Fibroblast of mammary gland (primary cell): Measurements from ENCODE around the gene TMEM220.
A peak's percentile ranks its signal among the peaks of the same experiment; 100 is the strongest.

Experiments used
- DNase-seq: peaks from one replicate; pipeline ENCODE4 v3.0.0-alpha.2; 2010; ENCODE audit warnings: low read depth
- H3K4me3 ChIP-seq: 2 replicates; pipeline ENCODE4 v1.5.1; 2011; ENCODE audit warnings: low read depth, mild to moderate bottlenecking, low read length, moderate library complexity; ENCODE audit not compliant: control insufficient read depth
- CTCF ChIP-seq: conservative IDR thresholded peaks from 2 replicates; pipeline ENCODE4 v1.5.1; 2011; ENCODE audit warnings: low read depth, low read length, inconsistent platforms; ENCODE audit not compliant: control insufficient read depth, insufficient read depth

Gene TMEM220

GRCh38 chr17:10748531-10749181 lies 18.8 kb upstream of the TMEM220 start:
- no peak for DNase-seq
- TF ChIP-seq CTCF: no peak

GRCh38 chr17:10745231-10745630 lies 15.4 kb upstream of the TMEM220 start:
- no peak overlapping the region for H3K4me3 ChIP-seq
- no peak for TF ChIP-seq CTCF
- DNase-seq: peak; percentile 57

More at GRCh38 chr17:10748531-10749181, 18.8 kb upstream of the TMEM220 start:
- H3K4me3 ChIP-seq: no peak overlapping the region

GRCh38 chr17:10744501-10745000 lies 14.7 kb upstream of the TMEM220 start:
- DNase-seq: no peak
- no peak overlapping the region for H3K4me3 ChIP-seq
- no peak for TF ChIP-seq CTCF

GRCh38 chr17:10743316-10744009 lies 13.6 kb upstream of the TMEM220 start:
- no peak for TF ChIP-seq CTCF
- H3K4me3 ChIP-seq: no peak overlapping the region
- DNase-seq: peak; percentile 82

GRCh38 chr17:10742431-10742830 lies 12.6 kb upstream of the TMEM220 start:
- DNase-seq: no peak
- no peak for TF ChIP-seq CTCF
- H3K4me3 ChIP-seq: no peak overlapping the region

GRCh38 chr17:10741416-10742135 lies 11.8 kb upstream of the TMEM220 start:
- DNase-seq: no peak
- no peak overlapping the region for H3K4me3 ChIP-seq
- no peak for TF ChIP-seq CTCF
